Endodermal cell (in vitro differentiated cells): ENCODE data around the gene AGMAT. TPM values are rescaled to one million over a fixed set of nuclear protein-coding genes. Genes with fewer than 3 reads are reported as not detected.

Source experiments
- DNase-seq: peaks from one replicate; pipeline ENCODE4 v3.0.0-alpha.2; 2017
- H3K27ac ChIP-seq: 2 replicates; pipeline ENCODE4 v1.5.1; 2013; ENCODE audit warnings: mild to moderate bottlenecking, low read depth, low read length, moderate library complexity
- H3K27me3 ChIP-seq: 2 replicates; pipeline ENCODE4 v1.6.1; 2013; ENCODE audit warnings: mild to moderate bottlenecking, low read length, moderate library complexity; ENCODE audit not compliant: insufficient read depth, control insufficient read depth, poor library complexity, severe bottlenecking
- H3K36me3 ChIP-seq: 2 replicates; pipeline ENCODE4 v1.7.0; 2013; ENCODE audit warnings: mild to moderate bottlenecking, low read length, moderate library complexity; ENCODE audit not compliant: control insufficient read depth, insufficient read depth
- H3K4me1 ChIP-seq: one replicate; pipeline ENCODE4 v1.7.0; 2013; ENCODE audit warnings: low read length; ENCODE audit not compliant: control insufficient read depth, insufficient read depth
- H3K4me3 ChIP-seq: 2 replicates; pipeline ENCODE4 v1.5.1; 2013; ENCODE audit warnings: mild to moderate bottlenecking, low read length, moderate library complexity
- H3K9ac ChIP-seq: 2 replicates; pipeline ENCODE4 v1.6.1; 2013; ENCODE audit warnings: mild to moderate bottlenecking, low read length, moderate library complexity; ENCODE audit not compliant: poor library complexity, severe bottlenecking; ENCODE audit errors: extremely low read depth
- H3K9me3 ChIP-seq: 2 replicates; pipeline ENCODE4 v1.6.1; 2013; ENCODE audit warnings: mild to moderate bottlenecking, low read length, moderate library complexity; ENCODE audit not compliant: control insufficient read depth
- H3K27ac Mint-ChIP-seq: 2 replicates; pipeline ENCODE4 v1.8.0; 2020; ENCODE audit warnings: mixed read lengths
- H3K27me3 Mint-ChIP-seq: 2 replicates; pipeline ENCODE4 v1.8.0; 2021; ENCODE audit warnings: mild to moderate bottlenecking, mixed read lengths; ENCODE audit not compliant: insufficient read depth
- H3K36me3 Mint-ChIP-seq: 2 replicates; pipeline ENCODE4 v1.8.0; 2020; ENCODE audit warnings: low read depth, mixed read lengths
- H3K4me1 Mint-ChIP-seq: 2 replicates; pipeline ENCODE4 v1.8.0; 2020; ENCODE audit warnings: mixed read lengths
- H3K4me3 Mint-ChIP-seq: 2 replicates; pipeline ENCODE4 v1.8.0; 2020; ENCODE audit warnings: mild to moderate bottlenecking, moderate library complexity, mixed read lengths
- H3K9me3 Mint-ChIP-seq: 2 replicates; pipeline ENCODE4 v1.8.0; 2020; ENCODE audit warnings: mild to moderate bottlenecking, mixed read lengths
- CTCF ChIP-seq: fragments of 200-600 bp; sonication (generic); conservative IDR thresholded peaks from 2 replicates; pipeline ENCODE4 v1.5.0; 2021; ENCODE audit warnings: antibody characterized with exemption, mild to moderate bottlenecking
- WGBS, 2 experiments: methylation state at CpG; one replicate each; pipeline versions ENCODE4 v1.1.5 to v1.1.7; 2013; ENCODE audit warnings: missing lambda C conversion rate in 2 of 2, mixed read lengths in 1 of 2; ENCODE audit not compliant: insufficient coverage in 1 of 2, insufficient read length in 1 of 2; 5-methylcytosine and 5-hydroxymethylcytosine counted together
- total RNA-seq, 2 donors: library from RNA; stranded (reverse); fragmentation: NEBNext Ultra II Directional in 1 of 2; extraction: Animal tissue kit (Norgen Biotek cat#: 25700) in 1 of 2; gene quantifications; 2 replicates in 1 of 2; 3 replicates in 1 of 2; pipeline ENCODE4 v1.2.1, GENCODE V29; 2021

The AGMAT gene
- total RNA-seq, 2 donors from 2014 or later, result 3.8 to 4.4 TPM

- H3K9me3 ChIP-seq, result no peaks in the 10 kb centered on the region
- Mint-ChIP-seq H3K27ac (no peak overlapping the region), H3K27me3 (no peaks in the 10 kb centered on the region), H3K4me1 (no peaks in the 10 kb centered on the region), H3K9me3 (no peaks in the 10 kb centered on the region), H3K36me3 (peaks cover 70% of the 10 kb centered on the region), H3K4me3 (no peak overlapping the region)
- TF ChIP-seq CTCF, result no peak
- no peaks in the 10 kb centered on the region for H3K4me1 ChIP-seq
- peak; percentile 10 for DNase-seq
- no peak overlapping the region for H3K9ac ChIP-seq
- H3K27me3 ChIP-seq, result no peaks in the 10 kb centered on the region
- no peak overlapping the region for H3K27ac ChIP-seq
- H3K36me3 ChIP-seq, result peaks cover 87% of the 10 kb centered on the region
- no peak overlapping the region for H3K4me3 ChIP-seq
- WGBS, 2 experiments, result 91 to 100% methylated on average over 3 to 5 of the region's 5 CpGs
Observed at GRCh38 chr1:15543251-15543588, 41.6 kb downstream of the AGMAT start.

- Histone ChIP-seq H3K9ac (no peak overlapping the region), H3K4me1 (no peaks in the 10 kb centered on the region), H3K4me3 (no peak overlapping the region), H3K27ac (no peak overlapping the region), H3K27me3 (no peaks in the 10 kb centered on the region), H3K36me3 (peaks cover 86% of the 10 kb centered on the region), H3K9me3 (no peaks in the 10 kb centered on the region)
- Mint-ChIP-seq H3K36me3 (peaks cover 68% of the 10 kb centered on the region), H3K4me3 (no peak overlapping the region), H3K4me1 (no peaks in the 10 kb centered on the region), H3K27ac (no peak overlapping the region), H3K27me3 (no peaks in the 10 kb centered on the region), H3K9me3 (no peaks in the 10 kb centered on the region)
- TF ChIP-seq CTCF, result no peak
- WGBS, 2 experiments, result 90 to 100% methylated on average over 5 to 7 of the region's 7 CpGs
- peak; percentile 14 for DNase-seq
Observed at GRCh38 chr1:15542388-15543250, 42.2 kb downstream of the AGMAT start.

GRCh38 chr1:15541231-15541792, 43.5 kb downstream of the AGMAT start:
- H3K27ac Mint-ChIP-seq, result no peak overlapping the region
- WGBS, 2 experiments, result 94 to 96% methylated on average over 4 of the region's 4 CpGs
- TF ChIP-seq CTCF, result no peak
- H3K4me3 Mint-ChIP-seq, result no peak overlapping the region
- no peaks in the 10 kb centered on the region for H3K27me3 Mint-ChIP-seq
- Histone ChIP-seq H3K27me3 (no peaks in the 10 kb centered on the region), H3K9me3 (no peaks in the 10 kb centered on the region), H3K4me3 (no peak overlapping the region), H3K4me1 (no peaks in the 10 kb centered on the region), H3K27ac (no peak overlapping the region), H3K9ac (no peak overlapping the region), H3K36me3 (peaks cover 86% of the 10 kb centered on the region)
- H3K9me3 Mint-ChIP-seq, result no peaks in the 10 kb centered on the region
- H3K36me3 Mint-ChIP-seq, result peaks cover 72% of the 10 kb centered on the region
- no peaks in the 10 kb centered on the region for H3K4me1 Mint-ChIP-seq
- no peak for DNase-seq
